HAP-1 (cell line): ENCODE results near the gene PCBP4.

Experiments
- DNase-seq, 2 experiments: peaks; one replicate each; pipeline ENCODE4 v3.0.0-alpha.2; 2016 to 2020; ENCODE audit warnings: low spot score in 2 of 2
- H3K27me3 ChIP-seq: fragments of 250-450 bp; sonication (Bioruptor Pico); 2 replicates; pipeline ENCODE4 v1.5.1; 2020; ENCODE audit warnings: low read depth, mild to moderate bottlenecking, moderate library complexity
- H3K36me3 ChIP-seq: fragments of 250-450 bp; sonication (Bioruptor Pico); replicated peaks from 2 replicates; pipeline ENCODE4 v1.5.1; 2020; ENCODE audit warnings: mild to moderate bottlenecking
- H3K4me1 ChIP-seq: fragments of 250-450 bp; sonication (Bioruptor Pico); 2 replicates; pipeline ENCODE4 v1.5.1; 2020; ENCODE audit warnings: mild to moderate bottlenecking
- H3K4me3 ChIP-seq: fragments of 250-450 bp; sonication (Bioruptor Pico); 2 replicates; pipeline ENCODE4 v1.5.1; 2020; ENCODE audit warnings: mild to moderate bottlenecking, moderate library complexity
- H3K9me3 ChIP-seq: fragments of 250-450 bp; sonication (Bioruptor Pico); 2 replicates; pipeline ENCODE4 v1.5.1; 2020; ENCODE audit warnings: mild to moderate bottlenecking, moderate library complexity
- in situ Hi-C: fragments of 300-500 bp; cut with MboI; formaldehyde crosslinking; loops from 3 replicates; pipeline ENCODE4 v1.14.3; 2020; ENCODE audit warnings: low sequenced_read_pairs, inconsistent platforms, mixed read lengths

The PCBP4 gene

GRCh38 chr3:51974277-51974962 lies 7.2 kb upstream of the PCBP4 start:
- in situ Hi-C loops, result no loop called here
- H3K4me1 ChIP-seq, result peaks cover 18% of the 10 kb centered on the region

GRCh38 chr3:51971350-51971749 lies 4.1 kb upstream of the PCBP4 start:
- in situ Hi-C loops, result no loop called here
- H3K4me3 ChIP-seq, result no peak overlapping the region
- no peaks in the 10 kb centered on the region for H3K9me3 ChIP-seq
- no peak for DNase-seq
- H3K4me1 ChIP-seq, result peaks cover 32% of the 10 kb centered on the region
- no peaks in the 10 kb centered on the region for H3K27me3 ChIP-seq
- peaks cover 8% of the 10 kb centered on the region for H3K36me3 ChIP-seq

More at GRCh38 chr3:51974277-51974962, 7.2 kb upstream of the PCBP4 start:
- Histone ChIP-seq H3K27me3 (no peaks in the 10 kb centered on the region), H3K9me3 (no peaks in the 10 kb centered on the region), H3K36me3 (peaks cover 8% of the 10 kb centered on the region; the same call in 1 of the 2 replicates), H3K4me3 (peak overlapping the region; percentile 63)
- no peak for DNase-seq

- Histone ChIP-seq H3K27me3 (no peaks in the 10 kb centered on the region), H3K4me1 (peaks cover 37% of the 10 kb centered on the region), H3K4me3 (no peak overlapping the region), H3K36me3 (peaks cover 8% of the 10 kb centered on the region), H3K9me3 (no peaks in the 10 kb centered on the region)
- in situ Hi-C loops, result no loop called here
- no peak for DNase-seq
Measured at GRCh38 chr3:51970606-51971300, 3.5 kb upstream of the PCBP4 start.

GRCh38 chr3:51969841-51970240 lies 2.6 kb upstream of the PCBP4 start:
- no peak overlapping the region for H3K4me3 ChIP-seq
- no peaks in the 10 kb centered on the region for H3K9me3 ChIP-seq
- no peaks in the 10 kb centered on the region for H3K27me3 ChIP-seq
- H3K36me3 ChIP-seq, result peaks cover 8% of the 10 kb centered on the region
- in situ Hi-C loops, result no loop called here
- DNase-seq, result no peak
- peaks cover 28% of the 10 kb centered on the region for H3K4me1 ChIP-seq

GRCh38 chr3:51968883-51969678 lies 1.8 kb upstream of the PCBP4 start:
- no peak for DNase-seq
- Histone ChIP-seq H3K36me3 (peaks cover 8% of the 10 kb centered on the region), H3K27me3 (no peaks in the 10 kb centered on the region), H3K4me1 (peaks cover 25% of the 10 kb centered on the region), H3K4me3 (no peak overlapping the region), H3K9me3 (no peaks in the 10 kb centered on the region)
- in situ Hi-C loops, result no loop called here

GRCh38 chr3:51968170-51968775 lies 1.0 kb upstream of the PCBP4 start:
- Histone ChIP-seq H3K4me3 (peak overlapping the region; percentile 45), H3K27me3 (no peaks in the 10 kb centered on the region), H3K4me1 (peaks cover 24% of the 10 kb centered on the region), H3K36me3 (peaks cover 8% of the 10 kb centered on the region), H3K9me3 (no peaks in the 10 kb centered on the region)
- DNase-seq, result peak in 1 of 2 experiments; percentile 74
- in situ Hi-C loops, result no loop called here

- Histone ChIP-seq H3K4me1 (peaks cover 37% of the 10 kb centered on the region), H3K4me3 (peak overlapping the region; percentile 44), H3K9me3 (no peaks in the 10 kb centered on the region), H3K36me3 (peaks cover 9% of the 10 kb centered on the region), H3K27me3 (no peaks in the 10 kb centered on the region)
- in situ Hi-C loops, result no loop called here
- DNase-seq, result no peak
Measured at GRCh38 chr3:51966922-51967383, 301 bp downstream of the PCBP4 start.

GRCh38 chr3:51966486-51966885 lies 768 bp downstream of the PCBP4 start:
- peak in 1 of 2 experiments; percentile 48 for DNase-seq
- in situ Hi-C loops, result no loop called here
- Histone ChIP-seq H3K4me3 (peak overlapping the region; percentile 44), H3K9me3 (no peaks in the 10 kb centered on the region), H3K4me1 (peaks cover 41% of the 10 kb centered on the region), H3K27me3 (no peaks in the 10 kb centered on the region), H3K36me3 (peaks cover 9% of the 10 kb centered on the region)

- no peak for DNase-seq
- in situ Hi-C loops, result no loop called here
Measured at GRCh38 chr3:51966016-51966415, 1.2 kb downstream of the PCBP4 start.

GRCh38 chr3:51964521-51964920 lies 2.7 kb downstream of the PCBP4 start:
- in situ Hi-C loops, result no loop called here
- Histone ChIP-seq H3K4me3 (no peak overlapping the region), H3K36me3 (peaks cover 13% of the 10 kb centered on the region), H3K9me3 (no peaks in the 10 kb centered on the region), H3K27me3 (no peaks in the 10 kb centered on the region), H3K4me1 (peaks cover 41% of the 10 kb centered on the region)
- no peak for DNase-seq

More at GRCh38 chr3:51966016-51966415, 1.2 kb downstream of the PCBP4 start:
- Histone ChIP-seq H3K36me3 (peaks cover 5% of the 10 kb centered on the region; the same call in 1 of the 2 replicates), H3K4me1 (peaks cover 41% of the 10 kb centered on the region), H3K27me3 (no peaks in the 10 kb centered on the region), H3K9me3 (no peaks in the 10 kb centered on the region), H3K4me3 (no peak overlapping the region)

- in situ Hi-C loops, result no loop called here
- H3K4me1 ChIP-seq, result peaks cover 39% of the 10 kb centered on the region
- H3K36me3 ChIP-seq, result peaks cover 19% of the 10 kb centered on the region
- no peaks in the 10 kb centered on the region for H3K9me3 ChIP-seq
- H3K27me3 ChIP-seq, result no peaks in the 10 kb centered on the region
- DNase-seq, result peak in 1 of 2 experiments; percentile 63
- H3K4me3 ChIP-seq, result no peak overlapping the region
Measured at GRCh38 chr3:51963951-51964451, 3.3 kb downstream of the PCBP4 start.

GRCh38 chr3:51962854-51963530 lies 4.3 kb downstream of the PCBP4 start:
- Histone ChIP-seq H3K27me3 (no peaks in the 10 kb centered on the region), H3K4me3 (no peak overlapping the region), H3K36me3 (peaks cover 20% of the 10 kb centered on the region), H3K4me1 (peaks cover 33% of the 10 kb centered on the region), H3K9me3 (no peaks in the 10 kb centered on the region)
- in situ Hi-C loops, result no loop called here
- DNase-seq, result no peak
